GM10266 (cell line): ENCODE results near the gene BBS2.
"Not testable (repeated sequence)": the region's sequence is repeated elsewhere in the genome, so short reads cannot be mapped to it uniquely, and the experiment has no call there.

ENCODE experiments used
- DNase-seq: peaks from one replicate; pipeline ENCODE4 v3.0.0; 2012; ENCODE audit errors: extremely low spot score
- CTCF ChIP-seq: IDR thresholded peaks from 2 replicates; pipeline ENCODE4 v1.5.1; 2012; ENCODE audit warnings: mild to moderate bottlenecking, low read depth; ENCODE audit not compliant: control insufficient read depth, insufficient read depth; ENCODE audit errors: missing control alignments

Gene BBS2

DNA sequence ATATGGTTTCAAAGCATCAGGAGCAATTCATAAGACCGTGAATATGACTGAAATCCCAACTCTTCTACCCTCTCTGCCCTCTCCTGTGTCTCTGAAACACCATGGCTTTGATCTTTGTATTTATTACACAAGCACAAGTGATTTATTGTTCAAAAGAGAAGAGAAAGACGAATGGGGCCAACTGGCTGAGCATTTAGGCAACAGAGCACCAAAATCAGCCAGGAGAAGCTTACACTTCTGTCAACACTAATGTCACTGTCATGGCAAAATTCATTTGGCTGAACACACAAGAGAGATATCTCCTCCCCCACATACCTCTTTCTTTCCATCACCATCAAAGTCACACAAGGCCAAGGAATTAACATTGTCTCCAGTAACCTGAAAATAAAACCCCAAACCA is 9.3 kb downstream of the BBS2 start:
- no peak for TF ChIP-seq CTCF
- no peak for DNase-seq

DNA sequence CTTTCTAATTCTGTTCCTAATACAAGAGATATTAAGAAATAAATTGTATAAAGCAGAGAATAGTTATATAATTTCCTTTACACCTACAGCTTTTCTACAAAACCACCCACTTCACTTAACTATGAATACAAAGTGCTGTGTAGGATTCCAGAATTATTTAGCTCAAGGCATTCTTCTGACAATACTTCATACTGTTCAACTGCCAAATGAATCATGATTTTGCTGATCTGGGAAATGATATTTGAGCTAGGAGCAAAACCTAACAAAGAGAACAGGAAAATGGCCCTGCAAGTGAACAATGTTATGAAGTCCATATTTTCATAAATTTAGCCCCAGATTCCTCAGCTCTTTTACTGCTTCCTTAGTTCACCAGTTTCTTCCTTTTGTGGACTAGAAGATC is 12.9 kb downstream of the BBS2 start:
- no peak for TF ChIP-seq CTCF
- no peak for DNase-seq

DNA sequence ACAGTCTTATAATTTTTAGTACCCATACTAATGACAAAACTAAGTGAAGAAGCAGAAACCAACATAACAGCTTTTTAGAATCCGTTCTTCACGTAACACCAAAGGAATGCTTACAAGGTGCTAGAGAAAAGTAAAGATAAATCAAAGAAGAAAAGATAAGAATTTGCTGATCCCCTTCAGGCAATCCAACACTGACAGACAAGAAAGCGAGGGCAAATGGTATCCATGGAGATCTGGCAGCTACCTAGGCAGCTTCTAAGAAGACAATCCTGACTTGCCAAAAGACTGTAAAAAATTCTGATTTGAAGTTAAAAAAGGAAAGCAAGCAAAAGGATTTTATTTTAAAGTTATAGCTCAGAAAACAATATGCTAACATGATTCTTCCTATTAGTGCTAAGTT is 14.6 kb downstream of the BBS2 start:
- no peak for TF ChIP-seq CTCF
- no peak for DNase-seq

- no peak for TF ChIP-seq CTCF
- no peak for DNase-seq
Observed at GRCh38 chr16:56493815-56494214, 26.0 kb downstream of the BBS2 start.

GRCh38 chr16:56493126-56493525 is 26.7 kb downstream of the BBS2 start:
- DNase-seq: no peak
- TF ChIP-seq CTCF: no peak

DNA sequence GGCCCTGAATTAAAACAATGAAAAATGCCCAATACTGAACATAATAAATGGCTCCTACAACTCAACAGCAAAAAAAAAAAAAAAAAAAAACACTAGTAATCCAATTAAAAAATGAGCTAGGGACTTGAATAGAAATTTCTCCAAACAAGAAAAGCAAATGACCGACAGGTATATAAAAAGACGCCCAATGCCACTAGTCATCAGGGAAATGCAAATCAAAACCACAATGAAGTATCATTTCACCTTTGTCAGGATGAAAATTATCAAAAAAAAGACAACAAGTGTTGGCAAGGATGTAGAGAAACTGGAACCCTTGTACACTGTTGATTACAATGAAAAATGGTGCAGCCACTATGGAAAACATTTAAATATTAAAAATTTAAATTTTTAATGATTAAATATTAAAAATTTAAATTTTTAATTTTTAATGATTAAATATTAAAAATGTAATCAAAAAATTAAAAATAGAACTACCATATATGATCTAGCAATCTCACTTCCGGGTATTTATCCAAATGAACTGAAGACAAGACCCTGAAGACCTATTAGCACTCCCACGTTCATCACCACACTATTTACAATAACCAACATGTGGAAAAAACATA is 28.1 kb downstream of the BBS2 start:
- DNase-seq: no peak
- no peak for TF ChIP-seq CTCF

GRCh38 chr16:56488868-56489267 is 31.0 kb downstream of the BBS2 start:
- DNase-seq: not testable (repeated sequence)

DNA sequence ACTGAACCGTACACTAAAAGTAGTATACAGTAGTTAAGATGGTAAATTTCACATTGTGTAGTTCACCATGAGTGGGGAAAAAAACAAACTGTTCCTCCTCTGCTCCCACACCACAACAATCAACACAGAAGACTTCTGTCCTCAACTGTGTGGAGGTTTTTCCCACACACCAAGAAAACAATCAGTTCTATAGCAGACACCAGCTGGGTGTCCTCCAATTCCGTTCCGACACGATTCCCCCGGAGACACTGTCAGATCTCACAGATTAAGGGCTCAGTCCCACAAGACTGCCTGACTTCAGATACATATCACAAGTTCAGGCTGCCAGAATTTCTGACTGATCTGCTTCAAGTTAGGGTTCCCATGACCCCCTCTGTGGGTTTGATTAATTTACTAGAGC is 31.8 kb downstream of the BBS2 start:
- DNase-seq: no peak
- TF ChIP-seq CTCF: no peak
